SK-N-SH (cell line): ENCODE results near the gene UVRAG. TPM values are rescaled to one million over a fixed set of nuclear protein-coding genes. Genes with fewer than 3 reads are reported as not detected.
"Not testable (repeated sequence)": the region's sequence is repeated elsewhere in the genome, so short reads cannot be mapped to it uniquely, and the experiment has no call there.

Experiments
- CTCF ChIA-PET: fragments of 300-600, 350-600 bp; formaldehyde crosslinking; extraction: SDS; loops from one replicate; lab custom pipeline; 2021; lab: Yijun Ruan, JAX
- POLR2A ChIA-PET: fragments of 350-600 bp; sonication (Branson Sonifier 250); formaldehyde crosslinking; extraction: SDS; loops from one replicate; lab custom pipeline; 2020; ENCODE audit warnings: antibody characterized with exemption, inconsistent platforms; lab: Yijun Ruan, JAX
- DNase-seq: peaks from one replicate; pipeline ENCODE4 v3.0.0; 2012
- H2AFZ ChIP-seq: fragments of 200-600 bp; sonication (generic); 2 replicates; pipeline ENCODE4 v1.8.1; 2016; ENCODE audit warnings: antibody characterized with exemption, mild to moderate bottlenecking, low read depth
- H3F3A ChIP-seq: fragments of 200-600 bp; sonication (generic); replicated peaks from 2 replicates; pipeline ENCODE3; 2016; ENCODE audit warnings: antibody characterized with exemption, mild to moderate bottlenecking; ENCODE audit not compliant: insufficient read depth
- H3K27ac ChIP-seq, 2 experiments: fragments of 200-500 bp in 1 of 2; fragments of 200-600 bp in 1 of 2; sonication (Bioruptor generic) in 1 of 2; sonication (generic), shearing (Covaris generic) in 1 of 2; 2 replicates each; pipeline versions ENCODE4 v1.5.1 to v1.6.1; 2014 to 2016; ENCODE audit warnings: low read depth in 2 of 2, inconsistent platforms in 1 of 2, low read length in 1 of 2, mild to moderate bottlenecking in 1 of 2, mixed read lengths in 1 of 2
- H3K27me3 ChIP-seq: fragments of 200-600 bp; sonication (generic), shearing (Covaris generic); 2 replicates; pipeline ENCODE4 v1.6.1; 2016; ENCODE audit warnings: mixed run types; ENCODE audit not compliant: insufficient read depth
- H3K36me3 ChIP-seq, 2 experiments: fragments of 200-500 bp in 1 of 2; fragments of 200-600 bp in 1 of 2; sonication (Bioruptor generic) in 1 of 2; sonication (generic) in 1 of 2; replicated peaks in 1 of 2; 2 replicates each; pipeline versions ENCODE3 to v1.5.1; 2014 to 2016; ENCODE audit warnings: low read length in 1 of 2, mild to moderate bottlenecking in 1 of 2; ENCODE audit not compliant: insufficient read depth in 2 of 2, control insufficient read depth in 1 of 2
- H3K4me1 ChIP-seq, 2 experiments: fragments of 200-500 bp in 1 of 2; fragments of 200-600 bp in 1 of 2; sonication (Bioruptor generic) in 1 of 2; sonication (generic), shearing (Covaris generic) in 1 of 2; 2 replicates each; pipeline versions ENCODE4 v1.5.1 to v1.6.1; 2014 to 2016; ENCODE audit warnings: low read depth in 1 of 2, low read length in 1 of 2, mixed run types in 1 of 2; ENCODE audit not compliant: insufficient read depth in 2 of 2, control insufficient read depth in 1 of 2
- H3K4me2 ChIP-seq: fragments of 200-600 bp; sonication (generic), shearing (Covaris generic); 2 replicates; pipeline ENCODE4 v1.6.1; 2017; ENCODE audit warnings: mixed run types
- H3K4me3 ChIP-seq, 2 experiments: fragments of 200-500 bp in 1 of 2; fragments of 200-600 bp in 1 of 2; sonication (Bioruptor generic) in 1 of 2; sonication (generic), shearing (Covaris generic) in 1 of 2; 2 replicates each; pipeline versions ENCODE4 v1.5.1 to v1.8.1; 2014 to 2016; ENCODE audit warnings: low read depth in 2 of 2, inconsistent platforms in 1 of 2, low read length in 1 of 2, mild to moderate bottlenecking in 1 of 2, mixed read lengths in 1 of 2, moderate library complexity in 1 of 2
- H3K79me2 ChIP-seq: fragments of 200-600 bp; sonication (generic); 2 replicates; pipeline ENCODE4 v1.8.1; 2017; ENCODE audit warnings: mild to moderate bottlenecking; ENCODE audit not compliant: insufficient read depth
- H3K9ac ChIP-seq: fragments of 200-600 bp; sonication (generic); 2 replicates; pipeline ENCODE4 v1.6.1; 2017; ENCODE audit warnings: mixed run types
- H3K9me2 ChIP-seq: fragments of 200-600 bp; sonication (generic); 2 replicates; pipeline ENCODE4 v1.6.1; 2017; ENCODE audit warnings: mixed run types
- H3K9me3 ChIP-seq: fragments of 200-600 bp; sonication (generic); 2 replicates; pipeline ENCODE4 v1.6.1; 2017; ENCODE audit warnings: mixed run types, mild to moderate bottlenecking, moderate library complexity
- H4K20me1 ChIP-seq: fragments of 200-600 bp; sonication (generic); 2 replicates; pipeline ENCODE4 v1.6.1; 2017; ENCODE audit warnings: mild to moderate bottlenecking, mixed run types; ENCODE audit not compliant: insufficient read depth
- ELF1 ChIP-seq: IDR thresholded peaks from 2 replicates; pipeline ENCODE4 v1.4.0; 2012
- EP300 ChIP-seq, 2 experiments: IDR thresholded peaks; 2 replicates each; pipeline versions ENCODE4 v1.4.0 to v1.6.1; 2012; ENCODE audit warnings: borderline replicate concordance in 1 of 2, low read depth in 1 of 2, low read length in 1 of 2
- FOSL2 ChIP-seq: IDR thresholded peaks from 2 replicates; pipeline ENCODE4 v1.4.0; 2012; ENCODE audit warnings: low read depth, mild to moderate bottlenecking, moderate library complexity, borderline replicate concordance
- FOXJ3 ChIP-seq: sonication (generic); formaldehyde crosslinking; IDR thresholded peaks from 2 replicates; pipeline ENCODE4 v1.5.1; 2020; ENCODE audit warnings: mild to moderate bottlenecking, missing genetic modification reagents
- JUND ChIP-seq: IDR thresholded peaks from 2 replicates; pipeline ENCODE4 v1.4.0; 2012
- NFIC ChIP-seq: IDR thresholded peaks from 2 replicates; pipeline ENCODE4 v1.4.0; 2012; ENCODE audit warnings: borderline replicate concordance
- POLR2AphosphoS5 ChIP-seq: IDR thresholded peaks from 2 replicates; pipeline ENCODE4 v1.6.1; 2012; ENCODE audit warnings: low read depth, low read length
- RAD21 ChIP-seq: IDR thresholded peaks from 2 replicates; pipeline ENCODE4 v1.6.1; 2012; ENCODE audit warnings: mild to moderate bottlenecking, low read length
- RCOR1 ChIP-seq: fragments of 150-350 bp; IDR thresholded peaks from 2 replicates; pipeline ENCODE4 v1.6.1; 2017; ENCODE audit warnings: antibody characterized with exemption, low read length
- RXRA ChIP-seq: IDR thresholded peaks from 2 replicates; pipeline ENCODE4 v1.4.0; 2012; ENCODE audit warnings: low read depth, mild to moderate bottlenecking, borderline replicate concordance
- TCF12 ChIP-seq: IDR thresholded peaks from 2 replicates; pipeline ENCODE4 v1.4.0; 2012
- USF1 ChIP-seq: IDR thresholded peaks from 2 replicates; pipeline ENCODE4 v1.4.0; 2012; ENCODE audit warnings: low read depth, borderline replicate concordance
- USF2 ChIP-seq: fragments of 150-350 bp; IDR thresholded peaks from 2 replicates; pipeline ENCODE4 v1.6.1; 2017; ENCODE audit warnings: antibody characterized with exemption, low read length, low read depth, borderline replicate concordance
- WGBS: methylation state at CpG from one replicate; pipeline ENCODE4 v1.1.6; 2017; ENCODE audit warnings: low lambda C conversion rate; 5-methylcytosine and 5-hydroxymethylcytosine counted together
- polyA plus RNA-seq, 3 experiments: library from polyadenylated mRNA; depleted of rRNA; stranded (reverse); fragments of >200 nt; gene quantifications; 2 replicates each; pipeline ENCODE4 v1.2.3, GENCODE V29; 2012
- TF ChIP-seq, protein P1 (sequence below): IDR thresholded peaks from 2 replicates; pipeline ENCODE4; 2012
- TF ChIP-seq, protein P2 (sequence below): IDR thresholded peaks from 2 replicates; pipeline ENCODE4 v1.4.0; 2012; ENCODE audit warnings: low read depth

Gene UVRAG
- polyA plus RNA-seq, 1 of the 3 experiments (the other 2 are of a cell fraction), result 5.8 TPM

- Histone ChIP-seq H3K27me3 (no peaks in the 10 kb centered on the region), H3K9me3 (no peaks in the 10 kb centered on the region), H3K9me2 (no peaks in the 10 kb centered on the region), H2AFZ (no peak overlapping the region), H4K20me1 (no peaks in the 10 kb centered on the region), H3K4me2 (no peak overlapping the region), H3F3A (peaks cover 23% of the 10 kb centered on the region), H3K79me2 (no peaks in the 10 kb centered on the region), H3K36me3 (no peaks in the 10 kb centered on the region), H3K4me1 (peaks cover 0 to 27% of the 10 kb centered on the region in 2 experiments; a peak in 2 of 4 replicates), H3K27ac (peak overlapping the region in 1 of 2 experiments; percentile 86; a peak in 3 of 4 replicates), H3K9ac (no peak overlapping the region), H3K4me3 (no peak overlapping the region)
- ChIA-PET POLR2A (no interaction called here), CTCF (no interaction called here)
- TF ChIP-seq NFIC (peak; percentile 46), TCF12 (peak; percentile 7; the same call in 1 of the 2 replicates), FOXJ3 (CRISPR knock-in tag) (no peak), ELF1 (no peak), JUND (no peak)
- WGBS, result 68% methylated on average over 2 of the region's 2 CpGs
- DNase-seq, result no peak
Observed at GRCh38 chr11:75968021-75968625, 153.1 kb downstream of the UVRAG start.

DNA sequence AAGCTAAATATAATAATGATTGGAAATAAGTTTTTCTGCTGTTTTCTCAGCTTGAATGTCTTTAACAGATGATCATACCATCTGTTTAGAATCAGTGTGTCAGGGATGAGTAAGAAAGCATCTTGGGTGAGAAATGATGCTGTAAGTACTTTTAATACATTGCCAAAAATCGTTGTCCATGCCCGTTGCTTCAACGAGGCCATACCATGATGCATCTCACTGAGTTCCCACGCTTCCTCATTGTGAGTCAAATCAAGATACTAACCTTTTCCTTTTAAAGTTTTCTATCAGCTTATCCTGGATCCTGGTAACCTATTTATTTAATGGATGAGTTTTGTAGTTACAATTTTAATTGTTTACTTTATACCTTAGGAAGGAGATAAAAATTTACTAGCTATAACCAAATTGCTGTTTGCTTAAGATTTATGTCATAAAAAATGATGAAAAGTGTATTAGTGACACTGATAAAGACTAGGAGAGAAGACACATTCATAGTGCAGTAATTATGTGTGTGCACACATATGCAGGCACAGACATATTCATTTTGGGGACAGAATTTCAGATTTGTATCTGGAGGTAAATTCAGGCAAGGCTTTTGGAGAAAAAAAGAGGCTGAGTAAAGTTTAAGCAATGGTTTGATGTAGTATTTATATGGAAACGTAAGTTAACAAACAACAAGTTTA, 154.8 kb downstream of the UVRAG start:
- Histone ChIP-seq H3K36me3 (no peaks in the 10 kb centered on the region), H3K27ac (peak overlapping the region in 1 of 2 experiments; percentile 86; a peak in 2 of 4 replicates), H3K4me2 (no peak overlapping the region), H3K9ac (no peak overlapping the region; the same call in 1 of the 2 replicates), H3K9me2 (no peaks in the 10 kb centered on the region), H3K4me1 (peaks cover 0 to 27% of the 10 kb centered on the region in 2 experiments; a peak in 2 of 4 replicates), H3K79me2 (0 out of 2 replicates have a peak, but pooled peaks cover 1% of the 10 kb centered on the region), H3K27me3 (no peaks in the 10 kb centered on the region), H3K9me3 (no peaks in the 10 kb centered on the region), H4K20me1 (no peaks in the 10 kb centered on the region), H2AFZ (no peak overlapping the region), H3F3A (peaks cover 23% of the 10 kb centered on the region), H3K4me3 (no peak overlapping the region)
- 48% methylated on average over 5 of the region's 5 CpGs for WGBS
- ChIA-PET CTCF (no interaction called here), POLR2A (no interaction called here)
- no peak for DNase-seq
- TF ChIP-seq RAD21 (no peak), EP300 (IDR thresholded peaks at IDR 0.05; ENCODE audit: borderline replicate concordance in 1 of 2, low read depth in 1 of 2, low read length in 1 of 2) (0 out of 4 replicates have a peak, but pooled peaks of 1 of the 2 experiments have one; percentile 40), JUND (peak; percentile 35; the same call in 1 of the 2 replicates), USF1 (no peak), RCOR1 (no peak), USF2 (no peak), TCF12 (peak; percentile 87), FOSL2 (peak; percentile 52; the same call in 1 of the 2 replicates), POLR2AphosphoS5 (no peak), RXRA (no peak), NFIC (peak; percentile 67; the same call in 1 of the 2 replicates)
- TF ChIP-seq, protein P1, sequence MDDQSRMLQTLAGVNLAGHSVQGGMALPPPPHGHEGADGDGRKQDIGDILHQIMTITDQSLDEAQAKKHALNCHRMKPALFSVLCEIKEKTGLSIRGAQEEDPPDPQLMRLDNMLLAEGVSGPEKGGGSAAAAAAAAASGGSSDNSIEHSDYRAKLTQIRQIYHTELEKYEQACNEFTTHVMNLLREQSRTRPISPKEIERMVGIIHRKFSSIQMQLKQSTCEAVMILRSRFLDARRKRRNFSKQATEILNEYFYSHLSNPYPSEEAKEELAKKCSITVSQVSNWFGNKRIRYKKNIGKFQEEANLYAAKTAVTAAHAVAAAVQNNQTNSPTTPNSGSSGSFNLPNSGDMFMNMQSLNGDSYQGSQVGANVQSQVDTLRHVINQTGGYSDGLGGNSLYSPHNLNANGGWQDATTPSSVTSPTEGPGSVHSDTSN, result peak; percentile 61
- TF ChIP-seq, protein P2, sequence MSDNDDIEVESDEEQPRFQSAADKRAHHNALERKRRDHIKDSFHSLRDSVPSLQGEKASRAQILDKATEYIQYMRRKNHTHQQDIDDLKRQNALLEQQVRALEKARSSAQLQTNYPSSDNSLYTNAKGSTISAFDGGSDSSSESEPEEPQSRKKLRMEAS, result 0 out of 2 replicates have a peak, but pooled peaks have one; percentile 51

GRCh38 chr11:75973710-75974109, 158.7 kb downstream of the UVRAG start:
- H3K9me3 ChIP-seq, H2AFZ ChIP-seq, H3K9me2 ChIP-seq, H3K4me1 ChIP-seq, H3K9ac ChIP-seq, POLR2A ChIA-PET, H4K20me1 ChIP-seq, CTCF ChIA-PET, H3K79me2 ChIP-seq, H3K4me2 ChIP-seq, H3K27ac ChIP-seq, H3K4me3 ChIP-seq, DNase-seq, H3K27me3 ChIP-seq, H3K36me3 ChIP-seq: not testable (repeated sequence)
- WGBS, result 90% methylated on average over 3 of the region's 3 CpGs
- peaks cover 15% of the 10 kb centered on the region for H3F3A ChIP-seq
